HT1080 (cell line): ENCODE data around the gene CAPG. TPM values are rescaled to one million over a fixed set of nuclear protein-coding genes. Genes with fewer than 3 reads are reported as not detected.

ENCODE experiments used
- DNase-seq: peaks from one replicate; pipeline ENCODE4 v3.0.0-alpha.2; 2015; ENCODE audit warnings: low read depth
- total RNA-seq: library from RNA; depleted of rRNA; stranded (reverse); fragments of >200 nt; shearing (Covaris generic); gene quantifications from 2 replicates; pipeline ENCODE4 v1.2.3, GENCODE V29; 2014

The CAPG gene
- total RNA-seq, 1 experiment from 2014 or later = 349 TPM

DNA sequence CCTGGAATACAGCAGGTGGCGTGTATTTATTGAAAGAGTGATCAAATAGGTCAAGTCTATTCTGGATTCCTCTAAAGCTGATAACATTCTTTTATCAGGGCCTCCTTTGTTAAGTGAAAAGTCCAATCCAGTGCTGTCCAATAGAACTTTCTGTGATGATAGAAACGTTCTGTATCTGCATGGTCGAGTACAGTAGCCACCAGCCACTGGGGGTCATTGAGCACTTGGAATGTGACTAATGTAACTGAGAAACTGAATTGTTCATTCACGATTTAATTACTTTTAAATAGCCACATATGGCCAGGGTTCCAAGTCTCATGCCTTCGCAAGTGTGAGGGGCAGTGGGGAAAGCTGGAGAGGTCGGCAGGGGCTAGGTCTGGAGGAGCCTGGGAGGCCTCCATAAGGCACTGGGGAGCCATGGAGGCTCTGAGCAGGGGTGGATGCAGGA lies 28.9 kb upstream of the CAPG start:
- no peak for DNase-seq

- no peak for DNase-seq
Observed at GRCh38 chr2:85438201-85439024, 28.2 kb upstream of the CAPG start.

DNA sequence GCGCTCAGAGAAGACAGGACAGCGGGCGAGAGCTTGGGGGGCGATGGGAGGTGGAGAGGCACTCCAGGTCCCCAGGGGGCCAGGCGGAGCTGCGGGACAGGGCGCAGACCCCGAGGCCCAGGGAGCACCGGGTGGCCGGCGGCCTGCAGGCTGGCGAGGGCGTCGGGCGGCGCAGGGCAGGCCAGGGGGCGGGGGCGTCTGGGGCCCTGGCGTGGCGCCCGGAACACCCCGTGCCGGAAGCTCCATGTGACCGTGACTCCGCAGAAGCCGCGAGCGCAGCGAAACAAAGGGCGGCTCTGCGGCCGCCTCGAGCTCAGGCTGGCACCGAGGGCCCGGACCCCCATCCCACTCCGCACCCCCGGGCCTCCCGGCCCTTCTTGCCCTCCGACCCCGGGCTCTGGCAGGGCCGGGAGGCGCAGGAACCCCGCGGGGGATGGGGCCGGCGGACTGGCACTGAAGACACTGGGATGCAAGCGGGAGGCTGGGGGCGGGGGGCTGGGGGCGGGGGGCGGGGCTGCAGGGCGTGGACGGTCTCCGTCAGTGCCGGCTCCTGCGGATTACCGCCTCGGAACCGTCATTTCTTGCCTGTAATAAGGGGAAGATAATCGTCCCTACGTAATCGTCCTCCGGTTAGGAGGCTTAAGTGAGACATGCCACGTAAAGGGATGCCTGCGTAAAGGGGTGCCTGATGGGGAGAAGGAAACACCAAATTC lies 27.5 kb upstream of the CAPG start:
- DNase-seq = no peak

DNA sequence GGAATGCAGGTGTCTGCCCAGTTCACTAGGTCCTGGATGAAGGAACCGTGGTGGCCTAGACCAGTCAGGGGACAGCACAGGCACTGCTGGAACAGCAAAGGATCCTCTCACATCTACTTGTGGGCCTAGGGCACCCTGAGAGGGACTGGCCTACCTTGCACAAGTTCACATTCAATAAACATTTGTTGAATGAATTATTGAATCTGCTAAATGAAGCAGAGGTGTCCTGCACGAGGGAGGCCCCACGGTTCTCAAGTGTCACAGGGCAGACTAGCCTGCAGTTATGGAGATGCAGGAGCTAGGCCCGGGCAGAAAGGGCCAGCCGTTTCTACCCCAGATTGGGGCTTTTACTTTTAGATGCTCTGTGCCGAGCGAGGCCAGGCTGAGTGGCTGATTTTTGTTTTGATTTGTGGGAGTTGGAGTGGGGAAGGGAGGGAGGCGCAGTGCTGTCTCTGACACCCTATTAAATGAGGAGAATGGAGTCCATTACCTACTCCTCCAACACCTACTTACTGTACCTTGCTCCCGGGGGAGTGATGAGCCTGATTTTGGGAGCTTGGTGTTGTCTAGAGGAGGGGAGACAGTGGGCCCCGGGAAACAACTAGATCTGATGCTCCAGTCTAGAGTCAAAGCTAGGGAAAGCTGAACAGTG lies 26.8 kb upstream of the CAPG start:
- no peak for DNase-seq

GRCh38 chr2:85435981-85436835 lies 26.0 kb upstream of the CAPG start:
- no peak for DNase-seq

DNA sequence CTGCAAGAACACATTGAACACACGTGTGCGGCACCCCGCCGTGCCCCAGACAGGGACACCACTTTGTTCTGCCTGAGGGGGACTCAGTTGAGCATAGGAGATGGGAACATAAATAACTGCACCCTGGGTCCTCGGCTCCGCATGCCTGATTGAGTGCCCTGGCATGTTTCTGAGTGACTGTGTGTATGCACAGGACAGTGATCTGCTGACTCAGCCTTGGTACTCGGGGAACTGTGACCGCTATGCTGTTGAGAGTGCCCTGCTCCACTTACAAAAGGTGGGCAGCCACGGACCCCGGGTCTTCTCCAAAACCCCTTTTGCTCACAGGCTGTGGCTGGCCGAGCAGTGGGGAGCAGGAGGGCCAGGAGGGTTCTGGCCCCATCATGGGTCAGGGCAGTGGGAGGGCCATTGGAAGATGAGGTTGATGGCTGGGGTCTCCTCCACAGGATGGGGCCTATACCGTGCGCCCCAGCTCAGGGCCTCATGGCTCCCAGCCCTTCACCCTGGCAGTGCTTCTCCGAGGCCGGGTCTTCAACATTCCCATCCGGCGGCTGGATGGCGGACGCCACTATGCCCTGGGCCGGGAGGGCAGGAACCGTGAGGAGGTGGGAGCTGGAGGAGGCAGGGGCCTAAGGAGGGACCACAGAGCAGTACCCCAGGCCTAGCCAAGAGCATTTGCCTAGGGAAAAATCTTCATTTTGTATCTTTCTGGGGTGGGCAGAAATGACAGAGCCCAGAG lies 25.2 kb upstream of the CAPG start:
- no peak for DNase-seq

DNA sequence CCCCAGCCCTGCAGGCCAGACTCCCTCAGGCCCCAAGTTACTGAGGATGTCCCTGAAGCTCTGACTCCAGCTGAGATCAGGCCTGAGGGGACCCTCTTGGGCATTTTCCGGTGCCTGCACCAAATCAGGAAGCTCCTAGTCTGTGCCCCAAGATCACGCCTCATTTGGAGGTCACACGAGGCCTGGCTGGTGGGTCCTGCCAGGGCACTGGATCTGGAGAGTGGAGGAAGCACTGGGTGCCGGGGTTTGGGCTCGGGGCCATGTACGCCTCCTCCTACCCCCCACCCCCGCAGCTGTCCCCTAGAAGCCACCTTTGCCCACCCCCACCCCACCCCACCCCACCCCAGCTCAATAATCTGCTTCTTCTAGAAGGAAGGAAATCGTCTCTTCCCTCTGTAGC lies 24.5 kb upstream of the CAPG start:
- DNase-seq = no peak

GRCh38 chr2:85433511-85434089 lies 23.4 kb upstream of the CAPG start:
- DNase-seq = peak; percentile 78

DNA sequence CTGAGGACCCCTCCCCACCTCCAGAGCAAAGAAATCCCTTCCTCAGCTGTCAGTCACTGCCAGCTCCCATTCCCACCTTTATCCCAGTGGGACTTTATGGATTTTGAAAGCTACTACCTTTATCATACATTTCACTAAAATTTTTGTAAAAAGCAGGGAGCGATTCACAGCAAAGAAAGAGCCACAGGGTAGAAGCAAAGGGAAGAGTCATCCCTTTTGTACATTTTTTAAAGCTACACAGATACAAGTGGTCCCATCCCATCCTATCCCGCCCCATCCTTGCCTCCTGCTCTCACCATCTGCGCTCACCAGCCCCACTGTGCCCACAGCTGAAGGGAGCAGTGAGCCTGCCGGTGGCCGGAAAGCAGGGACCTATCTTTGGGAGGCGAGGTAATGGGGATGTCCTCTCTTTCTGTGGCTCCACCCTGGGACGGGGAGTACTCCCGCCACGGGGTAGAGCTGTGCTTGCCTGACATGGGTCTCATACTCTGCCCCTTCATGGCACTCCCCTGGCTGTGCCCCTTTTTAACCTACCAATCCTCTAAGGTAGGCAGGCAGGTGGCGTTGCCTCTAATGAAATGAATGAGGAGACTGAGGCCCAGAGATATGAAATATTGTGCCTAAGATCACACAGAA lies 21.5 kb upstream of the CAPG start:
- no peak for DNase-seq

GRCh38 chr2:85430752-85431569 lies 20.8 kb upstream of the CAPG start:
- no peak for DNase-seq

GRCh38 chr2:85429924-85430289 lies 19.7 kb upstream of the CAPG start:
- DNase-seq = no peak

GRCh38 chr2:85429213-85429923 lies 19.2 kb upstream of the CAPG start:
- no peak for DNase-seq

- DNase-seq = no peak
Observed at GRCh38 chr2:85428343-85428881, 18.2 kb upstream of the CAPG start.

DNA sequence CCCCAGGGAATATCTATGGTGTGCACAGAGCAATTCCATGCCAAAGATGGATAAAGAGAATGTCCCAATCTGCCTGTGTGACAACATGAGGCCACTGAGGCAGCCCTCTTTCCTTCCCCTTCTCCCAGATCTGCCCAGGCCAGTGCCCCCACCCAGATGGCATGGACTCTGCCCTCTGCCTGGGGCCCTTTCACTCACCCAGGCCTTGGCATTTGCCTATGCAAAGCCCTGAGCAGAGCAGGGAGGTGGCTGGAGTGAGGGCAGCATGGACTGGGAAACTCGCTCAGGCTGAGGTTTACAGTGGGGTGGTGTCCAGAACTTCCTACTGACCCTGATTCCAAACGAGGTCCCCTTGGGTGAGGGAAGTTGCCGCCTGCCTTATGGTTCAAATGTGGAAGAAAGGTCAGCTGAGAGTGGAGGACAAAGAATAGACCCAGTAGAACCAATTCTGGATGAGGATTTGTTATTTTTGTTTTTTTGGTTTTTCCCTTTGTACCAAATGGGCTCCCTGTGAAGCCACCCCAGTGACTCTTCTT lies 17.2 kb upstream of the CAPG start:
- DNase-seq = no peak

DNA sequence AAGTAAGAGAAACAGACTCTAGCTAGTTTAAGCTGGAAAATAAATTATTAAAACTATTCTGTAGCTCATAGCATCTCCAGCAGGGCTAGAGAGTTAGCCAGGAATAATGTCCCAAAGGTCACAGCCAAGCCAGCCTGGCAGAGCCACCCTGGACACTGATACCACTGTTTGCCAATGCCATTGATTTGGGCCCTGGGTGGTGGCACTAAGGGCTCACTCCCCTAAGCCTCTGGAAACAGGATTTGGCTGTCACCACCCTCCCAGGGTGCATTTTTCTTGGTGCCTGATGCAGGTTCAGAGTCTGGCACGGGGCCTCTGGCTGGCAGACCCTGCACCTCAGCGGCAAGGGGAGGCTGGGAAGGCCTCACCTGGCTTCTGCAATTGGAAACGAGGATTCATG lies 15.4 kb upstream of the CAPG start:
- DNase-seq = no peak

DNA sequence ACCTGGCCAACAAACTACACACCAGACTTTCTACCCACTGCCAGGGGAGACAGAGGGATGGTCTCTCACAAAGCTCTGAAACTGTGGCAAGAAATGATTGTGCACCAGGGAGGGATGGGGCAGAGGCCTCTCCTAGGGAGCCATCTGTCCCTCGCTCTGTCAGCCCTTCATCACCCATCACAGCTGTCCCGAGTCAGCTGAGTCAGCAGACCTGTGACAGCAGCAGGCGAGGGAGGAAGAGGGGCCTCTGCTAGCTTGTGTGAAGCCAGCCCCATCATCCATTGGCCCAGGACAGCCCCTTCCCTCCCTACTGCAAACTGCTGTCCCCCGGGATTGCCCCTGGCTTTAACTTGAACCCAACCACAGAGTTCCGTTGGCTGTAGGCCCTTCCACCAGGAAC lies 13.4 kb upstream of the CAPG start:
- no peak for DNase-seq

- no peak for DNase-seq
Observed at GRCh38 chr2:85422072-85422457, 11.9 kb upstream of the CAPG start.
